Mesendoderm (in vitro differentiated cells): ENCODE data around the gene P2RY2.

Source experiments
- DNase-seq: peaks from one replicate; pipeline ENCODE4 v3.0.0; 2013
- H2AK5ac ChIP-seq: 2 replicates; pipeline ENCODE4 v1.6.1; 2013; ENCODE audit warnings: low read length, inconsistent platforms
- H2BK120ac ChIP-seq: 2 replicates; pipeline ENCODE4 v1.6.1; 2013; ENCODE audit warnings: low read depth, mild to moderate bottlenecking, low read length, moderate library complexity, mixed read lengths
- H2BK15ac ChIP-seq: replicated peaks from 2 replicates; pipeline ENCODE4 v1.6.1; 2013; ENCODE audit warnings: low read depth, mild to moderate bottlenecking, moderate library complexity
- H2BK5ac ChIP-seq: 2 replicates; pipeline ENCODE4 v1.6.1; 2013; ENCODE audit warnings: low read length, inconsistent platforms
- H3K18ac ChIP-seq: 2 replicates; pipeline ENCODE4 v1.6.1; 2013; ENCODE audit warnings: mild to moderate bottlenecking, low read length, mixed read lengths
- H3K23ac ChIP-seq: one replicate; pipeline ENCODE4 v1.6.1; 2013; ENCODE audit warnings: low read length
- H3K27ac ChIP-seq: 2 replicates; pipeline ENCODE4 v1.5.1; 2013; ENCODE audit warnings: low read depth, mild to moderate bottlenecking, inconsistent platforms, low read length, moderate library complexity
- H3K27me3 ChIP-seq: 2 replicates; pipeline ENCODE4 v1.6.1; 2013; ENCODE audit warnings: low read length, control low read depth, mild to moderate bottlenecking, inconsistent platforms; ENCODE audit not compliant: insufficient read depth, poor library complexity
- H3K36me3 ChIP-seq: 2 replicates; pipeline ENCODE4 v1.6.1; 2013; ENCODE audit warnings: low read length, inconsistent platforms; ENCODE audit not compliant: control insufficient read depth, insufficient read depth
- H3K4ac ChIP-seq: one replicate; pipeline ENCODE4 v1.6.1; 2013; ENCODE audit warnings: low read depth, mild to moderate bottlenecking, low read length, moderate library complexity
- H3K4me1 ChIP-seq: 2 replicates; pipeline ENCODE4 v1.6.1; 2013; ENCODE audit warnings: low read depth, low read length, inconsistent platforms; ENCODE audit not compliant: control insufficient read depth
- H3K4me2 ChIP-seq: 2 replicates; pipeline ENCODE4 v1.6.1; 2013; ENCODE audit warnings: low read length
- H3K4me3 ChIP-seq: 2 replicates; pipeline ENCODE4 v1.5.1; 2013; ENCODE audit warnings: mild to moderate bottlenecking, low read length
- H3K56ac ChIP-seq: one replicate; pipeline ENCODE4 v1.6.1; 2013; ENCODE audit warnings: low read length
- H3K79me1 ChIP-seq: 2 replicates; pipeline ENCODE4 v1.6.1; 2013; ENCODE audit warnings: low read length, inconsistent platforms
- H3K79me2 ChIP-seq: 2 replicates; pipeline ENCODE4 v1.6.1; 2013; ENCODE audit warnings: mild to moderate bottlenecking, low read length; ENCODE audit not compliant: control insufficient read depth, insufficient read depth
- H3K9ac ChIP-seq: 2 replicates; pipeline ENCODE4 v1.6.1; 2013; ENCODE audit warnings: low read length, inconsistent platforms
- H4K5ac ChIP-seq: one replicate; pipeline ENCODE4 v1.6.1; 2013; ENCODE audit warnings: low read length
- H4K8ac ChIP-seq: one replicate; pipeline ENCODE4 v1.6.1; 2013; ENCODE audit warnings: low read depth, mild to moderate bottlenecking, control low read depth, low read length, moderate library complexity
- WGBS: extraction: QIAGEN DNeasy Blood & Tissue Kit; methylation state at CpG from one replicate; pipeline ENCODE4 v1.1.7; 2013; ENCODE audit warnings: low lambda C conversion rate, missing lambda C conversion rate; ENCODE audit not compliant: insufficient coverage; ENCODE audit errors: extremely low coverage; 5-methylcytosine and 5-hydroxymethylcytosine counted together

P2RY2 gene

GRCh38 chr11:73177380-73177777 is 40.7 kb upstream of the P2RY2 start:
- H3K56ac ChIP-seq = no peak overlapping the region
- no peaks in the 10 kb centered on the region for H3K79me2 ChIP-seq
- H3K9ac ChIP-seq = no peak overlapping the region
- H3K27me3 ChIP-seq = no peaks in the 10 kb centered on the region
- H3K27ac ChIP-seq = no peak overlapping the region
- H3K79me1 ChIP-seq = no peaks in the 10 kb centered on the region
- no peak overlapping the region for H2BK15ac ChIP-seq
- no CpG with 5 or more reads among the region's 3 CpGs for WGBS
- no peak overlapping the region for H3K18ac ChIP-seq
- no peak overlapping the region for H2BK120ac ChIP-seq
- H3K4me2 ChIP-seq = no peak overlapping the region
- H3K23ac ChIP-seq = no peak overlapping the region
- no peak overlapping the region for H4K5ac ChIP-seq
- H4K8ac ChIP-seq = no peak overlapping the region
- DNase-seq = no peak
- no peak overlapping the region for H2BK5ac ChIP-seq
- H3K4me1 ChIP-seq = no peaks in the 10 kb centered on the region
- no peaks in the 10 kb centered on the region for H3K36me3 ChIP-seq
- no peak overlapping the region for H3K4ac ChIP-seq
- H2AK5ac ChIP-seq = no peak overlapping the region
- H3K4me3 ChIP-seq = no peak overlapping the region

DNA sequence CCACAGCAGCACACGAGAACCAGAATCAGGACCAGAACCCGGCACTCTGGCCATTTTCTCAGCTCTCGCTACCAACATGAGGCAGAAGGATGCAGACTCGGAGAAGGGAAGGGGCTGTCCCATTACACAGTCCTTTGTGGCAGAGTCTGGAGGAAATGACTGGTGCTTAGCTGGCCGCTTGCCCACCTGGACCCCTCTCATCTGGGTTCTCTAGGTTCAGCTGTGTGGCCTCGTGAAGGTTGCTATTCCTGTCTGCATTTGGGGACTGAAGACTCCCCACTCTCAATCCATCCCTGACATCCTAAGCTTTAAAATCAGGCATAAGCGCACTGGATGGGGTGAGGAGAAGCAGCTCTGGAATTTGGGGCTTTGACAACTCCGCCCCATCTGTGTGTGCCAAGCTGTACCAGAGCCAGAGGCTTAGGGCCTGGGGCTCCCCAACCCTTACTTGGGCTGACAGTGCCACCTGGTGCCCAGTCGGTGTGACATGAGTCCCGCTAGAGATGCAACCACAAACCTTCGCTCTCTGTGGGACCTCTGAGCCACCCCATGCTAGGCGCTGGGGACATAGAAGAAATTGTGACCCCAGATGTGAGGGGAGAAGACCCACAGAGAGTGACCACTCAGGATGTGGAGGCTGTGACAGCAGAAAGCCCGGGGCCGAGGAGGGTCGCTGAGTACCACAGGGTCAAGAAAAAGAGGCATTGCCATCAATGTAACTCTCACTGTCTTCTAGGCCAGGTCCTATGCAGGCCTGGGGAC is 40.1 kb upstream of the P2RY2 start:
- Histone ChIP-seq H3K56ac (no peak overlapping the region), H2AK5ac (no peak overlapping the region), H4K8ac (no peak overlapping the region), H3K4me1 (no peaks in the 10 kb centered on the region), H3K4me3 (no peak overlapping the region), H2BK5ac (no peak overlapping the region), H3K23ac (no peak overlapping the region), H4K5ac (no peak overlapping the region), H3K79me2 (no peaks in the 10 kb centered on the region), H2BK120ac (no peak overlapping the region), H2BK15ac (no peak overlapping the region), H3K4ac (no peak overlapping the region), H3K27ac (no peak overlapping the region), H3K18ac (no peak overlapping the region), H3K9ac (no peak overlapping the region), H3K4me2 (no peak overlapping the region), H3K27me3 (no peaks in the 10 kb centered on the region), H3K36me3 (no peaks in the 10 kb centered on the region), H3K79me1 (no peaks in the 10 kb centered on the region)
- no CpG with 5 or more reads among the region's 15 CpGs for WGBS
- DNase-seq = peak; percentile 73

- Histone ChIP-seq H3K79me2 (no peaks in the 10 kb centered on the region), H4K5ac (no peak overlapping the region), H2BK15ac (no peak overlapping the region), H3K4me1 (no peaks in the 10 kb centered on the region), H3K27me3 (no peaks in the 10 kb centered on the region), H3K79me1 (no peaks in the 10 kb centered on the region), H3K36me3 (no peaks in the 10 kb centered on the region), H3K4me2 (no peak overlapping the region), H3K18ac (no peak overlapping the region), H2BK120ac (no peak overlapping the region), H2BK5ac (no peak overlapping the region), H2AK5ac (no peak overlapping the region), H3K9ac (no peak overlapping the region), H3K27ac (no peak overlapping the region), H3K4me3 (no peak overlapping the region), H3K4ac (no peak overlapping the region), H3K56ac (no peak overlapping the region), H3K23ac (no peak overlapping the region), H4K8ac (no peak overlapping the region)
- no peak for DNase-seq
- WGBS = no CpG with 5 or more reads among the region's 4 CpGs
Observed at GRCh38 chr11:73178681-73179080, 39.4 kb upstream of the P2RY2 start.

GRCh38 chr11:73182824-73183321 is 35.2 kb upstream of the P2RY2 start:
- Histone ChIP-seq H3K9ac (no peak overlapping the region), H3K27me3 (no peaks in the 10 kb centered on the region), H3K4me3 (no peak overlapping the region), H2BK5ac (no peak overlapping the region), H3K4me2 (no peak overlapping the region), H3K23ac (no peak overlapping the region), H3K27ac (no peak overlapping the region), H2AK5ac (no peak overlapping the region), H2BK15ac (no peak overlapping the region), H3K56ac (no peak overlapping the region), H3K79me2 (no peaks in the 10 kb centered on the region), H3K4ac (no peak overlapping the region), H2BK120ac (no peak overlapping the region), H4K8ac (no peak overlapping the region), H3K18ac (no peak overlapping the region), H3K36me3 (no peaks in the 10 kb centered on the region), H3K79me1 (no peaks in the 10 kb centered on the region), H4K5ac (no peak overlapping the region), H3K4me1 (no peaks in the 10 kb centered on the region)
- DNase-seq = no peak
- no CpG with 5 or more reads among the region's 3 CpGs for WGBS

- Histone ChIP-seq H2AK5ac (no peak overlapping the region), H3K18ac (no peak overlapping the region), H3K9ac (no peak overlapping the region), H3K79me1 (no peaks in the 10 kb centered on the region), H4K5ac (no peak overlapping the region), H3K36me3 (no peaks in the 10 kb centered on the region), H2BK5ac (no peak overlapping the region), H3K4me1 (no peaks in the 10 kb centered on the region), H3K56ac (no peak overlapping the region), H3K4me2 (no peak overlapping the region), H3K4ac (no peak overlapping the region), H3K79me2 (no peaks in the 10 kb centered on the region), H3K23ac (no peak overlapping the region), H3K27ac (no peak overlapping the region), H3K27me3 (no peaks in the 10 kb centered on the region), H3K4me3 (no peak overlapping the region), H2BK15ac (no peak overlapping the region), H2BK120ac (no peak overlapping the region), H4K8ac (no peak overlapping the region)
- peak; percentile 64 for DNase-seq
- WGBS = 100% methylated on average over 2 of the region's 18 CpGs
Observed at GRCh38 chr11:73184953-73185671, 33.0 kb upstream of the P2RY2 start.
